GM23338 (cell line): Measurements from ENCODE around the gene JARID2. TPM values are rescaled to one million over a fixed set of nuclear protein-coding genes. Genes with fewer than 3 reads are reported as not detected.
A peak's percentile ranks its signal among the peaks of the same experiment; 100 is the strongest.

ENCODE experiments used
- ATAC-seq: fragments of 200-7000 bp; cut with Tn5 transposase; 3 replicates; pipeline ENCODE4 v1.9.1; 2020
- DNase-seq: peaks from one replicate; pipeline ENCODE4 v3.0.0-alpha.2; 2015; ENCODE audit warnings: low spot score
- H2AFZ ChIP-seq: fragments of 200-600 bp; sonication (generic); 2 replicates; pipeline ENCODE4 v1.8.0; 2016; ENCODE audit warnings: antibody characterized with exemption, mild to moderate bottlenecking, moderate library complexity
- H3F3A ChIP-seq: fragments of 200-600 bp; sonication (generic); replicated peaks from 2 replicates; pipeline ENCODE4 v1.8.0; 2017; ENCODE audit warnings: antibody characterized with exemption, mixed run types, low read depth
- H3K27ac ChIP-seq: fragments of 200-600 bp; sonication (generic); 2 replicates; pipeline ENCODE4 v1.6.1; 2016; ENCODE audit warnings: low read depth
- H3K27me3 ChIP-seq: fragments of 200-600 bp; sonication (generic); 2 replicates; pipeline ENCODE4 v1.8.0; 2016; ENCODE audit warnings: mild to moderate bottlenecking, mixed run types, moderate library complexity; ENCODE audit not compliant: insufficient read depth
- H3K36me3 ChIP-seq: fragments of 200-600 bp; sonication (generic); 2 replicates; pipeline ENCODE4 v1.8.0; 2016; ENCODE audit warnings: mild to moderate bottlenecking; ENCODE audit not compliant: insufficient read depth
- H3K4me1 ChIP-seq: fragments of 200-600 bp; sonication (generic); 2 replicates; pipeline ENCODE4 v1.8.0; 2016; ENCODE audit warnings: mild to moderate bottlenecking, moderate library complexity; ENCODE audit not compliant: insufficient read depth
- H3K4me2 ChIP-seq: fragments of 200-600 bp; sonication (generic); 2 replicates; pipeline ENCODE4 v1.7.1; 2017; ENCODE audit warnings: mixed run types
- H3K4me3 ChIP-seq: fragments of 200-600 bp; sonication (generic); 2 replicates; pipeline ENCODE4 v1.6.1; 2016; ENCODE audit warnings: mixed run types
- H3K79me2 ChIP-seq: fragments of 200-600 bp; sonication (generic); replicated peaks from 2 replicates; pipeline ENCODE4 v1.8.0; 2017; ENCODE audit warnings: mild to moderate bottlenecking; ENCODE audit not compliant: insufficient read depth
- H3K9me2 ChIP-seq: fragments of 200-600 bp; sonication (generic); 2 replicates; pipeline ENCODE4 v1.8.0; 2017; ENCODE audit not compliant: insufficient read depth
- H4K20me1 ChIP-seq: fragments of 200-600 bp; sonication (generic); replicated peaks from 2 replicates; pipeline ENCODE4 v1.8.0; 2017; ENCODE audit warnings: mild to moderate bottlenecking; ENCODE audit not compliant: insufficient read depth
- H3K27ac Mint-ChIP-seq: 2 replicates; pipeline ENCODE4 v1.8.0; 2020; ENCODE audit warnings: inconsistent platforms, mild to moderate bottlenecking, moderate library complexity, mixed read lengths
- H3K27me3 Mint-ChIP-seq: 3 replicates; pipeline ENCODE4 v1.8.0; 2022; ENCODE audit warnings: low read depth, mild to moderate bottlenecking, moderate library complexity, mixed read lengths, inconsistent platforms; ENCODE audit not compliant: insufficient read depth, poor library complexity
- H3K36me3 Mint-ChIP-seq: 3 replicates; pipeline ENCODE4 v1.8.0; 2021; ENCODE audit warnings: low read depth, mild to moderate bottlenecking, inconsistent platforms, moderate library complexity, mixed read lengths
- H3K4me1 Mint-ChIP-seq: 3 replicates; pipeline ENCODE4 v1.8.0; 2020; ENCODE audit warnings: mild to moderate bottlenecking, inconsistent platforms, mixed read lengths
- H3K4me3 Mint-ChIP-seq: 3 replicates; pipeline ENCODE4 v1.8.0; 2021; ENCODE audit warnings: moderate library complexity, mild to moderate bottlenecking, inconsistent platforms, mixed read lengths
- H3K9me3 Mint-ChIP-seq: 3 replicates; pipeline ENCODE4 v1.8.0; 2020; ENCODE audit warnings: moderate library complexity, mild to moderate bottlenecking, inconsistent platforms, mixed read lengths
- CREB1 ChIP-seq: fragments of 250-450 bp; sonication (Bioruptor Pico); IDR thresholded peaks from 2 replicates; pipeline ENCODE4 v1.5.0; 2020; ENCODE audit warnings: low read depth, mild to moderate bottlenecking, moderate library complexity
- EZH2 ChIP-seq: fragments of 200-600 bp; sonication (generic); IDR thresholded peaks from one replicate; pipeline ENCODE4 v1.8.0; 2017; ENCODE audit warnings: antibody characterized with exemption, mild to moderate bottlenecking, low read depth; ENCODE audit not compliant: unreplicated experiment
- JUNB ChIP-seq: IDR thresholded peaks from one replicate; pipeline ENCODE4 v1.6.1; 2016; ENCODE audit warnings: antibody characterized with exemption; ENCODE audit not compliant: unreplicated experiment
- NANOG ChIP-seq: IDR thresholded peaks from 2 replicates; pipeline ENCODE4 v1.6.1; 2016; ENCODE audit warnings: antibody characterized with exemption, borderline replicate concordance
- STAT1 ChIP-seq: IDR thresholded peaks from one replicate; pipeline ENCODE4 v1.6.1; 2016; ENCODE audit warnings: antibody characterized with exemption; ENCODE audit not compliant: unreplicated experiment
- ZNF114 ChIP-seq: fragments of 250-450 bp; sonication (Bioruptor Pico); IDR thresholded peaks from 2 replicates; pipeline ENCODE4 v1.5.0; 2020; ENCODE audit warnings: mild to moderate bottlenecking, moderate library complexity
- polyA plus RNA-seq: library from polyadenylated mRNA; unstranded; fragments of >200 nt; fragmentation: Nextera tagmentation; extraction: Ambion mirVana; gene quantifications from 2 replicates; pipeline ENCODE4 v1.2.1, GENCODE V29; 2016
- total RNA-seq: library from RNA; depleted of rRNA; stranded (reverse); fragments of >200 nt; shearing (Covaris generic); gene quantifications from 2 replicates; pipeline ENCODE4 v1.2.3, GENCODE V29; 2014
- TF ChIP-seq, protein P1 (sequence below): IDR thresholded peaks from 2 replicates; pipeline ENCODE4 v1.6.1; 2016; ENCODE audit warnings: antibody characterized with exemption
- TF ChIP-seq, protein P2 (sequence below), 2 experiments: fragments of 200-600 bp in 1 of 2; sonication (generic) in 1 of 2; conservative IDR thresholded peaks; 2 replicates each; pipeline versions ENCODE4 v1.5.1 to v1.6.1; 2016 to 2017; ENCODE audit warnings: antibody characterized with exemption in 2 of 2, low read depth in 2 of 2, mild to moderate bottlenecking in 2 of 2, moderate library complexity in 1 of 2

The JARID2 gene
- total and polyA plus RNA-seq, 2 experiments from 2014 or later: 92.8 to 196 TPM

DNA sequence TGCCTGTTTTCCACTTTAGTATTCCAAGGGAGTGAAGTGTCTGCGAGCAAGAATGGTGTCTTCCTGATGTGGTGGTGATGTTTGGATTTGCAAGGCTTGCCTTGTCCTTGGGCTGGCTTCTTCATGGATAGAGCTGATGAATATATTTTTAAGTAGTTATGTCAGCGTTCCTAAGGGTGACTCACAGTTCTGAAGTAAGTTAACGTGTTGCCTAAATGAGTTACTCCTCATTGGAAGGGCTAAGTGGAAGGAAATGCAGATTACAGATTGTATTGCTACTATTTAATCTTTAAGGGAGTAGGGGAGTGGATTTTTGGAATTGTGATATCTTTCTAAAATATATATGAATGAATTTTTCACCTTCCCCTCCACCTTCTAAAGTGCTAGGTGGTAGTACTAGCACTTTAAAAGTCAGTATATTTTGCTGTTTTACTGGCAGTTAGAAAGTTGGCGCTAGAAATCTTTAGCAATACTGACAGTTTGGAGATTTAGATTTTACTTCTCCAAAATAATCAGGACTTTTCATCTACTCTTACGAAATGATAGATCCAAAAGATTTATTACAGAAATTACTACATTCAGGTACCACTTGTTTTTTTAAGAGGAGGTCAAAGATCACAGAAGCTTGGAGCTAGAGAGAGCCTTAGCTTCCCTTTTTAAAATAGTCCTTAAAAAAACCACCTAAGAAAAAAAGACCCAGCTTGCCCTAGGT is 197.4 kb downstream of the JARID2 start:
- Mint-ChIP-seq H3K27ac (no peak overlapping the region), H3K36me3 (no peaks in the 10 kb centered on the region; the same call in 2 of the 3 replicates), H3K4me3 (no peak overlapping the region), H3K27me3 (peaks cover 48% of the 10 kb centered on the region), H3K9me3 (no peaks in the 10 kb centered on the region; the same call in 2 of the 3 replicates), H3K4me1 (peaks cover 93% of the 10 kb centered on the region)
- Histone ChIP-seq H2AFZ (no peak overlapping the region), H3K4me2 (peak overlapping the region; percentile 42; the same call in 1 of the 2 replicates), H3K4me1 (peaks cover 92% of the 10 kb centered on the region), H3K36me3 (peaks cover 5% of the 10 kb centered on the region; the same call in 1 of the 2 replicates), H3F3A (peaks cover 9% of the 10 kb centered on the region; the same call in 1 of the 2 replicates), H4K20me1 (peaks cover 93% of the 10 kb centered on the region), H3K27ac (no peak overlapping the region), H3K27me3 (no peaks in the 10 kb centered on the region), H3K79me2 (peaks cover 100% of the 10 kb centered on the region), H3K9me2 (no peaks in the 10 kb centered on the region), H3K4me3 (no peak overlapping the region)
- DNase-seq (no peak), ATAC-seq (no peak)
- no peak for TF ChIP-seq JUNB

DNA sequence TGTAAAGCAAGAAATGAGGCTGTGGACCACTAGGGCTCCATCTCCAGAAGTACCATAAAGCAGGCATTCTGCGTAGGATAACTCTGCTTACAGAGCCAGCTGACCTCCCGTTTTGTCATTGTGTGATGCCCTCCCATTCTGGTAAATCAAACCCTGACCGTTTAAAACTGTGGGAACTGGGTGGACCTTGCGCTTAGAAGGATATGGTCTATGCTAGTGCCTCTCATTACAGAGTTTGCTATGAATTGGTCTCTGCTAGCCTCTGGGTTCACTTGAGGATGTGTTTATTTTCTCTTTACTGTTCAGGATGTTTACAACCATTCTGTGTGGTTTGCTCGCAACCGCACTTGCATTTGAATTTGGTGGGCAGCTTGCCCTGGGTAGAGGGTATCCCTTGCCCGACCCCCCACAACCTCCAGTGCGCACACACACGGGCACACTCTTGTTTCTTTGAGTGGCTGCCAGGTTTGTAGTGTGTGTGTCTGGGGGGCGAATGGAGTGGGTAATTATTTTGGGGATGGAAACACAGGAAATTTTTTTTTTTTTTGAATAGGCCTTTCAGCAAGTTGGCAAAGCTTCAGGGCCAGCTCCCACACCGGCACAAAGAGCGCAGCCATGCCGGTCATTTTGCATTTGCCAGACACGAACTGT is 198.3 kb downstream of the JARID2 start:
- H3K9me2 ChIP-seq: no peaks in the 10 kb centered on the region
- peaks cover 5% of the 10 kb centered on the region; the same call in 1 of the 2 replicates for H3K36me3 ChIP-seq
- peak overlapping the region; percentile 27; the same call in 1 of the 2 replicates for H3K27ac ChIP-seq
- H3K4me1 ChIP-seq: peaks cover 92% of the 10 kb centered on the region
- ATAC-seq: no peak
- H3K4me3 ChIP-seq: no peak overlapping the region
- Mint-ChIP-seq H3K27me3 (peaks cover 41% of the 10 kb centered on the region), H3K4me3 (no peak overlapping the region), H3K4me1 (peaks cover 93% of the 10 kb centered on the region), H3K36me3 (no peaks in the 10 kb centered on the region; the same call in 2 of the 3 replicates), H3K27ac (no peak overlapping the region), H3K9me3 (no peaks in the 10 kb centered on the region; the same call in 2 of the 3 replicates)
- no peaks in the 10 kb centered on the region for H3K27me3 ChIP-seq
- peaks cover 100% of the 10 kb centered on the region for H3K79me2 ChIP-seq
- H4K20me1 ChIP-seq: peaks cover 93% of the 10 kb centered on the region
- no peak for DNase-seq
- H2AFZ ChIP-seq: no peak overlapping the region
- peak overlapping the region; percentile 14; the same call in 1 of the 2 replicates for H3K4me2 ChIP-seq
- no peak for TF ChIP-seq STAT1
- no peak for TF ChIP-seq EZH2
- TF ChIP-seq JUNB: no peak
- H3F3A ChIP-seq: peaks cover 9% of the 10 kb centered on the region; the same call in 1 of the 2 replicates

DNA sequence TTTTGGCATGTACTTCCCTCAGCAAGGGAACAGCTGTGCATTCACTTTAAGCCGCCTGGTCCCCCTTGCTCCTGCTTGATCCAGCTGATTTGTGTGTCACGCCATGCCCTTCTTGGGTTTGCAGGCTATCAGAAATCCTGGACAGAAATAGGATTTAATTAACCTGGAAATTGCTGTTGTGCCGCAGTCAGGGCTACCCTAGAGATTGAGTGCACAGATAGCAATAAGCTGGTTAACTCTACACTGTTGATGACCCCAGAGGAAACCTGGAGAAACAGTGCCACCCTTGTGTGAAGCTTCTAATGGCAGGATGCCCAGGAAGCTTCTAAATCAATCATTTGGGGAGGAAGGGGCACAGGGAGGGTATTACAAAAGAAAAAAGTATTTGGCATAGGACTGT is 199.0 kb downstream of the JARID2 start:
- H2AFZ ChIP-seq: no peak overlapping the region
- H3K9me2 ChIP-seq: no peaks in the 10 kb centered on the region
- peaks cover 91% of the 10 kb centered on the region for H3K4me1 ChIP-seq
- Mint-ChIP-seq H3K27ac (peak overlapping the region; percentile 25; the same call in 1 of the 2 replicates), H3K36me3 (no peaks in the 10 kb centered on the region; the same call in 2 of the 3 replicates), H3K27me3 (peaks cover 37% of the 10 kb centered on the region), H3K4me1 (peaks cover 91% of the 10 kb centered on the region), H3K4me3 (no peak overlapping the region), H3K9me3 (no peaks in the 10 kb centered on the region; the same call in 2 of the 3 replicates)
- no peak for TF ChIP-seq NANOG
- TF ChIP-seq, protein P1, sequence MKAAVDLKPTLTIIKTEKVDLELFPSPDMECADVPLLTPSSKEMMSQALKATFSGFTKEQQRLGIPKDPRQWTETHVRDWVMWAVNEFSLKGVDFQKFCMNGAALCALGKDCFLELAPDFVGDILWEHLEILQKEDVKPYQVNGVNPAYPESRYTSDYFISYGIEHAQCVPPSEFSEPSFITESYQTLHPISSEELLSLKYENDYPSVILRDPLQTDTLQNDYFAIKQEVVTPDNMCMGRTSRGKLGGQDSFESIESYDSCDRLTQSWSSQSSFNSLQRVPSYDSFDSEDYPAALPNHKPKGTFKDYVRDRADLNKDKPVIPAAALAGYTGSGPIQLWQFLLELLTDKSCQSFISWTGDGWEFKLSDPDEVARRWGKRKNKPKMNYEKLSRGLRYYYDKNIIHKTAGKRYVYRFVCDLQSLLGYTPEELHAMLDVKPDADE: no peak
- no peak for TF ChIP-seq ZNF114 (CRISPR knock-in tag)
- TF ChIP-seq, protein P2, sequence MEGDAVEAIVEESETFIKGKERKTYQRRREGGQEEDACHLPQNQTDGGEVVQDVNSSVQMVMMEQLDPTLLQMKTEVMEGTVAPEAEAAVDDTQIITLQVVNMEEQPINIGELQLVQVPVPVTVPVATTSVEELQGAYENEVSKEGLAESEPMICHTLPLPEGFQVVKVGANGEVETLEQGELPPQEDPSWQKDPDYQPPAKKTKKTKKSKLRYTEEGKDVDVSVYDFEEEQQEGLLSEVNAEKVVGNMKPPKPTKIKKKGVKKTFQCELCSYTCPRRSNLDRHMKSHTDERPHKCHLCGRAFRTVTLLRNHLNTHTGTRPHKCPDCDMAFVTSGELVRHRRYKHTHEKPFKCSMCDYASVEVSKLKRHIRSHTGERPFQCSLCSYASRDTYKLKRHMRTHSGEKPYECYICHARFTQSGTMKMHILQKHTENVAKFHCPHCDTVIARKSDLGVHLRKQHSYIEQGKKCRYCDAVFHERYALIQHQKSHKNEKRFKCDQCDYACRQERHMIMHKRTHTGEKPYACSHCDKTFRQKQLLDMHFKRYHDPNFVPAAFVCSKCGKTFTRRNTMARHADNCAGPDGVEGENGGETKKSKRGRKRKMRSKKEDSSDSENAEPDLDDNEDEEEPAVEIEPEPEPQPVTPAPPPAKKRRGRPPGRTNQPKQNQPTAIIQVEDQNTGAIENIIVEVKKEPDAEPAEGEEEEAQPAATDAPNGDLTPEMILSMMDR (conservative IDR thresholded peaks at IDR 0.05; ENCODE audit: low read depth in 2 of 2): peak; percentile 39; a peak in 3 of 4 replicates
- no peak for TF ChIP-seq EZH2
- TF ChIP-seq STAT1: no peak
- no peak for TF ChIP-seq CREB1
- H3K27me3 ChIP-seq: no peaks in the 10 kb centered on the region
- H3K27ac ChIP-seq: no peak overlapping the region
- peaks cover 9% of the 10 kb centered on the region; the same call in 1 of the 2 replicates for H3F3A ChIP-seq
- DNase-seq: no peak
- H3K4me2 ChIP-seq: 0 out of 2 replicates have a peak overlapping the region, but pooled peaks have one; percentile 24
- ATAC-seq: no peak
- no peak overlapping the region for H3K4me3 ChIP-seq
- H3K79me2 ChIP-seq: peaks cover 100% of the 10 kb centered on the region
- H4K20me1 ChIP-seq: peaks cover 94% of the 10 kb centered on the region
- peaks cover 5% of the 10 kb centered on the region; the same call in 1 of the 2 replicates for H3K36me3 ChIP-seq
